ENCODE measurements around the gene ITGB2. TPM values are rescaled to one million over a fixed set of nuclear protein-coding genes. Genes with fewer than 3 reads are reported as not detected.

ITGB2 gene
- total and polyA plus RNA-seq, 11 donors = 6.1 to 253 (median 20.6) TPM

GRCh38 chr21:44946254-44947041 lies 25.7 kb upstream of the ITGB2 start:
- TF ChIP-seq CTCF (IDR thresholded peaks at IDR 0.05) (no peak), POLR2A (IDR thresholded peaks at IDR 0.05) (no peak)
- H3K27me3 ChIP-seq = no peaks in the 10 kb centered on the region
- peak in 1 of 5 donors; percentile 44 for DNase-seq
- peak overlapping the region in 11 of 12 donors; percentile 42 to 96 (median 81) for H3K27ac ChIP-seq
- no peak for ATAC-seq
- WGBS, 4 donors = 74 to 80% (median 78%) methylated on average over 18 to 25 of the region's 25 CpGs
- no peaks in the 10 kb centered on the region for H3K9me3 ChIP-seq
- H3K36me3 ChIP-seq = peaks cover 0 to 33% (median 19%) of the 10 kb centered on the region in 9 donors
- intact Hi-C loops (cut with DNase I) = loop anchor here in 5 of 10 donors (5.0 to 10.0 kb wide), 5 partner anchors 131 to 488 kb away; partner anchors contain the start of gene POFUT2 (in 1 of the 5)
- H3K4me1 ChIP-seq = peaks cover 0 to 78% (median 39%) of the 10 kb centered on the region in 12 donors
- H3K4me3 ChIP-seq = no peak overlapping the region

DNA sequence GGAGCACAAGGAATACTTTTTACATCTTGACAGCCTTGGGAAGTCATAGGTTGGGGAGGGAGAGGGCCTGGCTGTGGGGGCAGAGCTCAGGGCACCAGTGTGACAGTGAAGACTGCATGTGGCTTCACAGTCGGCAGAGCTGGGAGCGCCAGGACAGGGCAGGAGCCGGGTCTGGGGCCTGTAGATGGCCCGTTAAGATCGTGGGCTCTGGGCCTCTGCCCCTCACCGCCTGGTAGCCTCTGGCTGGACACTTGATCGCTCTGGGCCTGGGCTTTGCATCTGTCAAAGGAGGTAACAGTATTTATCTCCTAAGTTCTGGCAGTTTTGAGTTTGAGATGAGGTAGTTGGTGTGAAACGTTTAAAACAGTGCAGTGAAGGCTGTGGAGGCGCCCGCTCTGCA lies 23.9 kb upstream of the ITGB2 start:
- 82 to 92% (median 88%) methylated on average over 6 to 10 of the region's 10 CpGs for WGBS, 4 donors
- peak in 1 of 5 donors; percentile 34 for DNase-seq

DNA sequence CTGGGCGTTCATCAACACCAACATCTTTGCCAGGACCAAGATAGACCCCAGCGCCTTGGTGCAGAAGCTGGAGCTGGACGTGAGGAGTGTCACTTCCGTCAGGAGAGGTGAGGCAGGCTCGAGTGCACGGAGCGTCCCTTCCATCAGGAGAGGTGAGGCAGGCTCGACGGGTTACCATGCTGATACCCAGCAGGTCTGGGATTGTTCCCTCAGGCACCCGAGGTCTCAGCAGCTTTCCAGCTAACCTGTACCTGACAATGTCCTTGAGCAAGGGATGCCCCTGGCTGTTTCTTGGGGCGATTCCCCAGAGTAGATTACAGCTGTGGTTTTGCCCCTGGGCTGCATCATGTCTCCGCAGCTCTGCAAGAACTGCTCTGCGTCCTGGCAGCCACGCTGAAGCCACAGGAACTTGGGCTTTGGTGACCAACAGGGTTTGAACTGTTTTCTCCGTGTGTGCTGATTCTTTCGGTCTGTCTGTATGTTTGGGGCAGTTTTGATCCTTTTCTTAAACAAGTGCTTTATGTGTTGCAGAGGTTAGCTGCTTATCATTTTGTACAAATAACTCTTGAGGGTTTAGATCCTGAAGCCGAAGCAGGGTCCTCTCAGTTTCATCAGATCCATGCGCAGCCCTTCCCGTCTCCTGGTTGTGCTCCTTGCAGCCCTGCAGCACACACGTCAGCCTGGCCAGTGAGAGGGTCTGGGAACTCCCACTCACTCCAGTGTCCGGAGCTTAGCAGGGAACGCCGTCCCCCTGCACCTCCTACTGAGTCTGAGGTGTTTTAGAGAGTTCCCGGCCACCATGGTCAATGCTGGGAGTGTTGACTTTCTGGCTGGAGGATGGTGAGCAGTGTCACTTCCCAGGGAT lies 23.2 kb upstream of the ITGB2 start:
- H3K4me1 ChIP-seq = peaks cover 0 to 69% (median 42%) of the 10 kb centered on the region in 12 donors
- H3K4me3 ChIP-seq = no peak overlapping the region
- DNase-seq = peak in 1 of 5 donors; percentile 34
- peaks cover 0 to 28% (median 19%) of the 10 kb centered on the region in 9 donors for H3K36me3 ChIP-seq
- ATAC-seq = no peak
- intact Hi-C loops (cut with DNase I) = loop anchor here in 3 of 10 donors (10.0 kb wide), 3 partner anchors 331 to 491 kb away; partner anchors contain the start of gene POFUT2 (in 1 of the 3)
- no peak overlapping the region for H3K27ac ChIP-seq
- H3K9me3 ChIP-seq = no peaks in the 10 kb centered on the region
- 81 to 92% (median 90%) methylated on average over 20 to 24 of the region's 24 CpGs for WGBS, 4 donors
- H3K27me3 ChIP-seq = no peaks in the 10 kb centered on the region
- no peak for TF ChIP-seq POLR2A (IDR thresholded peaks at IDR 0.05)
- TF ChIP-seq CTCF (IDR thresholded peaks at IDR 0.05) = no peak

More for the DNA sequence above, 23.9 kb upstream of the ITGB2 start:
- no peak overlapping the region for H3K4me3 ChIP-seq
- intact Hi-C loops (cut with DNase I) = loop anchor here in 3 of 10 donors (10.0 kb wide), 3 partner anchors 330 to 490 kb away; partner anchors contain the start of gene POFUT2 (in 1 of the 3)
- TF ChIP-seq CTCF (IDR thresholded peaks at IDR 0.05) (no peak), POLR2A (IDR thresholded peaks at IDR 0.05) (no peak)
- no peaks in the 10 kb centered on the region for H3K27me3 ChIP-seq
- peaks cover 0 to 70% (median 40%) of the 10 kb centered on the region in 12 donors for H3K4me1 ChIP-seq
- no peak for ATAC-seq
- no peaks in the 10 kb centered on the region for H3K9me3 ChIP-seq
- H3K36me3 ChIP-seq = peaks cover 0 to 28% (median 19%) of the 10 kb centered on the region in 9 donors
- H3K27ac ChIP-seq = no peak overlapping the region

Data from heart left ventricle (tissue), 16 donors.